IMR-90 (cell line): ENCODE data around the gene ADGRG1. TPM values are rescaled to one million over a fixed set of nuclear protein-coding genes. Genes with fewer than 3 reads are reported as not detected.

Experiments used
- ATAC-seq: fragments of 200-7000 bp; cut with Tn5 transposase; 2 replicates; pipeline ENCODE4 v1.9.1; 2020; ENCODE audit warnings: low read depth, mild to moderate bottlenecking, moderate library complexity
- BruUV-seq: library from RNA; stranded (reverse); fragments of 400-500 nt; replicated peaks from 2 replicates; lab custom pipeline; 2021; lab: Mats Ljungman, UMichigan
- CTCF ChIA-PET: fragments of 300-600 bp; formaldehyde crosslinking; extraction: SDS; loops from one replicate; lab custom pipeline; 2021; ENCODE audit warnings: antibody characterized with exemption; lab: Yijun Ruan, JAX
- POLR2A ChIA-PET: fragments of 300-600 bp; sonication (Branson Sonifier 250); formaldehyde crosslinking; loops from one replicate; lab custom pipeline; 2022; ENCODE audit warnings: antibody characterized with exemption; ENCODE audit not compliant: unreplicated experiment; lab: Charles Lee
- DNase-seq: peaks from one replicate; pipeline ENCODE4 v3.0.0; 2013
- H2AFZ ChIP-seq: replicated peaks from 2 replicates; pipeline ENCODE3; 2013; ENCODE audit warnings: low read length, mild to moderate bottlenecking; ENCODE audit not compliant: poor library complexity
- H2AK5ac ChIP-seq: 2 replicates; pipeline ENCODE4 v1.6.1; 2013; ENCODE audit warnings: low read depth, low read length, inconsistent platforms
- H2AK9ac ChIP-seq: replicated peaks from 2 replicates; pipeline ENCODE3; 2013; ENCODE audit warnings: mild to moderate bottlenecking, low read depth, low read length, moderate library complexity; ENCODE audit not compliant: poor library complexity
- H2BK120ac ChIP-seq: 2 replicates; pipeline ENCODE4 v1.6.1; 2013; ENCODE audit warnings: low read depth, low read length, inconsistent platforms
- H2BK15ac ChIP-seq: 3 replicates; pipeline ENCODE4 v1.6.1; 2013; ENCODE audit warnings: low read depth, low read length, inconsistent platforms
- H2BK20ac ChIP-seq: 2 replicates; pipeline ENCODE4 v1.6.1; 2013; ENCODE audit warnings: low read depth, mild to moderate bottlenecking, inconsistent platforms, low read length, moderate library complexity
- H2BK5ac ChIP-seq: 2 replicates; pipeline ENCODE4 v1.6.1; 2013; ENCODE audit warnings: mild to moderate bottlenecking, low read depth, low read length, inconsistent platforms; ENCODE audit not compliant: poor library complexity, severe bottlenecking
- H3K14ac ChIP-seq: replicated peaks from 2 replicates; pipeline ENCODE4 v1.6.1; 2013; ENCODE audit warnings: low read depth, low read length, inconsistent platforms
- H3K18ac ChIP-seq: 2 replicates; pipeline ENCODE4 v1.6.1; 2013; ENCODE audit warnings: low read depth, low read length, control low read depth
- H3K23ac ChIP-seq: 2 replicates; pipeline ENCODE4 v1.6.1; 2013; ENCODE audit warnings: low read depth, low read length, inconsistent platforms
- H3K27ac ChIP-seq: 2 replicates; pipeline ENCODE4 v1.5.1; 2013; ENCODE audit warnings: mild to moderate bottlenecking, control low read depth, low read length; ENCODE audit not compliant: insufficient read depth
- H3K27me3 ChIP-seq: 2 replicates; pipeline ENCODE4 v1.6.1; 2013; ENCODE audit warnings: low read length; ENCODE audit not compliant: control insufficient read depth, insufficient read depth
- H3K36me3 ChIP-seq: 2 replicates; pipeline ENCODE4 v1.6.1; 2013; ENCODE audit warnings: low read length, mixed read lengths; ENCODE audit not compliant: control insufficient read depth, insufficient read depth
- H3K4ac ChIP-seq: 2 replicates; pipeline ENCODE4 v1.6.1; 2013; ENCODE audit warnings: low read depth, low read length, inconsistent platforms
- H3K4me1 ChIP-seq: 2 replicates; pipeline ENCODE4 v1.6.1; 2013; ENCODE audit warnings: low read length, mixed read lengths; ENCODE audit not compliant: control insufficient read depth, insufficient read depth
- H3K4me2 ChIP-seq: 2 replicates; pipeline ENCODE4 v1.6.1; 2013; ENCODE audit warnings: low read depth, mild to moderate bottlenecking, control low read depth, low read length, moderate library complexity
- H3K4me3 ChIP-seq: 2 replicates; pipeline ENCODE4 v1.5.1; 2013; ENCODE audit warnings: low read depth, mild to moderate bottlenecking, control low read depth, low read length, moderate library complexity; ENCODE audit not compliant: insufficient read depth
- H3K56ac ChIP-seq: 2 replicates; pipeline ENCODE4 v1.6.1; 2013; ENCODE audit warnings: low read length, inconsistent platforms; ENCODE audit not compliant: insufficient read depth; ENCODE audit errors: extremely low read depth
- H3K79me1 ChIP-seq, 2 experiments: 2 replicates each; pipeline ENCODE4 v1.6.1; 2013; ENCODE audit warnings: low read length in 2 of 2, inconsistent platforms in 1 of 2, low read depth in 1 of 2
- H3K9ac ChIP-seq: 2 replicates; pipeline ENCODE4 v1.6.1; 2013; ENCODE audit warnings: low read depth, low read length, control low read depth
- H3K9me1 ChIP-seq: 2 replicates; pipeline ENCODE4 v1.6.1; 2013; ENCODE audit warnings: low read length, inconsistent platforms; ENCODE audit not compliant: insufficient read depth
- H3K9me3 ChIP-seq: 2 replicates; pipeline ENCODE4 v1.6.1; 2013; ENCODE audit warnings: low read length; ENCODE audit not compliant: control insufficient read depth, insufficient read depth
- H4K20me1 ChIP-seq: 2 replicates; pipeline ENCODE4 v1.6.1; 2013; ENCODE audit warnings: low read length, inconsistent platforms; ENCODE audit not compliant: insufficient read depth
- H4K5ac ChIP-seq: 2 replicates; pipeline ENCODE4 v1.6.1; 2013; ENCODE audit warnings: mild to moderate bottlenecking, low read depth, low read length, control low read depth
- H4K8ac ChIP-seq, 2 experiments: 2 replicates each; pipeline ENCODE4 v1.6.1; 2013; ENCODE audit warnings: low read depth in 2 of 2, low read length in 2 of 2, control low read depth in 1 of 2, inconsistent platforms in 1 of 2
- H4K91ac ChIP-seq: 2 replicates; pipeline ENCODE4 v1.6.1; 2013; ENCODE audit warnings: low read depth, low read length, inconsistent platforms; ENCODE audit not compliant: insufficient read depth
- CEBPB ChIP-seq: IDR thresholded peaks from 2 replicates; pipeline ENCODE4 v1.6.1; 2012; ENCODE audit warnings: low read depth, low read length, improper control_type of control experiment
- FOS ChIP-seq: fragments of 150-350 bp; IDR thresholded peaks from 2 replicates; pipeline ENCODE4 v1.6.1; 2016; ENCODE audit warnings: low read depth, low read length
- POLR2A ChIP-seq: IDR thresholded peaks from 2 replicates; pipeline ENCODE4 v1.6.1; 2012; ENCODE audit warnings: mild to moderate bottlenecking, low read depth, low read length
- RAD21 ChIP-seq: IDR thresholded peaks from 2 replicates; pipeline ENCODE4 v1.6.1; 2012; ENCODE audit warnings: low read length, improper control_type of control experiment
- RCOR1 ChIP-seq: IDR thresholded peaks from 2 replicates; pipeline ENCODE4 v1.6.1; 2012; ENCODE audit warnings: mild to moderate bottlenecking, low read length, improper control_type of control experiment; ENCODE audit not compliant: insufficient replicate concordance
- RFX5 ChIP-seq: IDR thresholded peaks from 2 replicates; pipeline ENCODE4 v1.8.0; 2012; ENCODE audit warnings: low read depth, mild to moderate bottlenecking, low read length, moderate library complexity
- SMC3 ChIP-seq: fragments of 150-350 bp; IDR thresholded peaks from 2 replicates; pipeline ENCODE4 v1.6.1; 2016; ENCODE audit warnings: low read depth, mild to moderate bottlenecking, antibody characterized with exemption, low read length, moderate library complexity
- WGBS, 2 experiments: methylation state at CpG; one replicate each; pipeline versions ENCODE4 v1.1.5 to v1.1.7; 2013; ENCODE audit warnings: missing lambda C conversion rate in 2 of 2; ENCODE audit not compliant: insufficient read length in 1 of 2; ENCODE audit errors: extremely low coverage in 2 of 2; 5-methylcytosine and 5-hydroxymethylcytosine counted together
- dilution Hi-C: fragments of 300-500 bp; cut with HindIII; formaldehyde crosslinking; loops from one replicate; pipeline ENCODE4 v1.14.3; 2018; ENCODE audit warnings: low sequenced_read_pairs; ENCODE audit not compliant: unreplicated experiment
- in situ Hi-C: fragments of 300-500 bp; cut with MboI; formaldehyde crosslinking; loops from 3 replicates; pipeline ENCODE4 v1.14.3; 2019; ENCODE audit warnings: low sequenced_read_pairs, inconsistent platforms, mixed read lengths
- intact Hi-C: fragments of 100-400 bp; cut with micrococcal nuclease; formaldehyde crosslinking; loops from 2 replicates; pipeline ENCODE4 v1.10.0; 2022
- polyA plus RNA-seq, 3 experiments: library from polyadenylated mRNA; depleted of rRNA; stranded (reverse); fragments of >200 nt; gene quantifications; 2 replicates each; pipeline ENCODE4 v1.2.3, GENCODE V29; 2012; ENCODE audit warnings: low replicate concordance in 1 of 3
- total RNA-seq: library from RNA; depleted of rRNA; stranded (reverse); fragments of >200 nt; gene quantifications from 2 replicates; pipeline ENCODE4 v1.2.3, GENCODE V29; 2012
- TF ChIP-seq, protein P1 (sequence below): fragments of 150-350 bp; IDR thresholded peaks from 2 replicates; pipeline ENCODE4 v1.6.1; 2017; ENCODE audit warnings: mild to moderate bottlenecking, antibody characterized with exemption, low read length, low read depth
- TF ChIP-seq, protein P2 (sequence below): fragments of 150-350 bp; IDR thresholded peaks from 2 replicates; pipeline ENCODE4 v1.6.1; 2016; ENCODE audit warnings: low read depth, mild to moderate bottlenecking, low read length, moderate library complexity, borderline replicate concordance

ADGRG1 gene
- total and polyA plus RNA-seq, 2 of the 4 experiments (the other 2 are of a cell fraction) = 0.90 to 8.4 TPM

DNA sequence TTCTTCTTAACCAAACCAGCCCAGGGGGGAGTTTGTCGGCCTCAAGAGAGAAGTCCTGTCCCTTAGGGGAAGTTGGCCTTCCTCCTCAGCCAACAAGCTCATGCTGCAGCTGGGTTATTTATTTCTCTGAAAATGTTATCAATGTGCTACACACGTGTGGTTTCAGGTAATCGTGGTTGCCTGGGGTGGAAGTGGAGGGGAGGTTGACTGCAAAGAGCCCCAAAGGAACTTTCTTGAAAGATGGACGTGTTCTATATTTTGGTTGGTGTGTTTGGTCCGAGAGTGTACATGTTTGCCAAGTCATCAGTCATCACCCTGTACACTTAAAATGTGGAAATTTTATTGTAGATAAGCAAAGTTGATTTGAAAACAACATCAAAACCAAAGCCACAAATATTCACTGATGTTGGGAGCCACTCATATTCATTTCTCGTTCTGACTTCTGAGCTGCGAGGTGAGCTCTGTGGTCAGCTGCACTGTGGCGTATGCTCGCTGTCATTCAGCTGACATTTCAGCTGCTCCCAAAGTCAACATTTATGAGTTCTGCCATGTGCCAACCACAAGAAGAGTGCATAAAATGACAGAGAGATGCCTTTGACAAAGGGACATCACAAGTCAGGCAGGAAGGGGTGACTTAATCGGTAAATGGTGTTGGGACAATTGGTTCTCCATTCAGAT is 26.5 kb upstream of the ADGRG1 start:
- Histone ChIP-seq H2BK120ac (no peak overlapping the region), H3K4me2 (no peak overlapping the region), H2AK9ac (peak overlapping the region; percentile 57), H4K20me1 (no peaks in the 10 kb centered on the region), H4K8ac (no peak overlapping the region), H3K9me3 (no peaks in the 10 kb centered on the region), H2BK20ac (no peak overlapping the region), H3K27ac (no peak overlapping the region), H3K4ac (no peak overlapping the region), H2BK15ac (no peak overlapping the region), H3K18ac (no peak overlapping the region), H2BK5ac (no peak overlapping the region), H3K56ac (no peak overlapping the region), H2AFZ (peak overlapping the region; percentile 58), H2AK5ac (no peak overlapping the region), H3K9me1 (no peaks in the 10 kb centered on the region; the same call in 1 of the 2 replicates), H3K14ac (no peak overlapping the region), H3K23ac (no peak overlapping the region), H3K79me1 (no peaks in the 10 kb centered on the region), H3K36me3 (no peaks in the 10 kb centered on the region), H3K4me3 (no peak overlapping the region), H3K4me1 (no peaks in the 10 kb centered on the region), H4K91ac (no peak overlapping the region), H3K9ac (no peak overlapping the region), H3K27me3 (peaks cover 28% of the 10 kb centered on the region), H4K5ac (no peak overlapping the region)
- 20% methylated on average over 1 of the region's 10 CpGs; no CpG with 5 or more reads in 1 of the 2 experiments for WGBS, 2 experiments
- intact Hi-C loops = loop anchor here (2.0 kb wide), 1 partner anchor 47 kb away; no protein-coding TSS in a partner anchor
- TF ChIP-seq, protein P1, sequence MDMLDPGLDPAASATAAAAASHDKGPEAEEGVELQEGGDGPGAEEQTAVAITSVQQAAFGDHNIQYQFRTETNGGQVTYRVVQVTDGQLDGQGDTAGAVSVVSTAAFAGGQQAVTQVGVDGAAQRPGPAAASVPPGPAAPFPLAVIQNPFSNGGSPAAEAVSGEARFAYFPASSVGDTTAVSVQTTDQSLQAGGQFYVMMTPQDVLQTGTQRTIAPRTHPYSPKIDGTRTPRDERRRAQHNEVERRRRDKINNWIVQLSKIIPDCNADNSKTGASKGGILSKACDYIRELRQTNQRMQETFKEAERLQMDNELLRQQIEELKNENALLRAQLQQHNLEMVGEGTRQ = no peak
- TF ChIP-seq RFX5 = no peak
- no peak for TF ChIP-seq SMC3
- no peak for TF ChIP-seq RCOR1
- no peak for TF ChIP-seq FOS
- no peak for TF ChIP-seq CEBPB
- no peak for TF ChIP-seq POLR2A
- TF ChIP-seq, protein P2, sequence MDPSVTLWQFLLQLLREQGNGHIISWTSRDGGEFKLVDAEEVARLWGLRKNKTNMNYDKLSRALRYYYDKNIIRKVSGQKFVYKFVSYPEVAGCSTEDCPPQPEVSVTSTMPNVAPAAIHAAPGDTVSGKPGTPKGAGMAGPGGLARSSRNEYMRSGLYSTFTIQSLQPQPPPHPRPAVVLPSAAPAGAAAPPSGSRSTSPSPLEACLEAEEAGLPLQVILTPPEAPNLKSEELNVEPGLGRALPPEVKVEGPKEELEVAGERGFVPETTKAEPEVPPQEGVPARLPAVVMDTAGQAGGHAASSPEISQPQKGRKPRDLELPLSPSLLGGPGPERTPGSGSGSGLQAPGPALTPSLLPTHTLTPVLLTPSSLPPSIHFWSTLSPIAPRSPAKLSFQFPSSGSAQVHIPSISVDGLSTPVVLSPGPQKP = no peak
- TF ChIP-seq RAD21 = no peak
- dilution Hi-C loops = no loop called here
- BruUV-seq = no TSS peak
- ChIA-PET CTCF (interaction anchor here (1.5 kb wide), 1 partner anchor 11 kb away, joined by 4 read pairs; no protein-coding TSS in a partner anchor), POLR2A (no interaction called here)
- DNase-seq (no peak), ATAC-seq (no peak)
- in situ Hi-C loops = loop anchor here (5.0 kb wide), 1 partner anchor 40 kb away; no protein-coding TSS in a partner anchor
